ENCODE data around the gene DOC2B.
"Not testable (repeated sequence)": the region's sequence is repeated elsewhere in the genome, so short reads cannot be mapped to it uniquely, and the experiment has no call there.

The DOC2B gene

DNA sequence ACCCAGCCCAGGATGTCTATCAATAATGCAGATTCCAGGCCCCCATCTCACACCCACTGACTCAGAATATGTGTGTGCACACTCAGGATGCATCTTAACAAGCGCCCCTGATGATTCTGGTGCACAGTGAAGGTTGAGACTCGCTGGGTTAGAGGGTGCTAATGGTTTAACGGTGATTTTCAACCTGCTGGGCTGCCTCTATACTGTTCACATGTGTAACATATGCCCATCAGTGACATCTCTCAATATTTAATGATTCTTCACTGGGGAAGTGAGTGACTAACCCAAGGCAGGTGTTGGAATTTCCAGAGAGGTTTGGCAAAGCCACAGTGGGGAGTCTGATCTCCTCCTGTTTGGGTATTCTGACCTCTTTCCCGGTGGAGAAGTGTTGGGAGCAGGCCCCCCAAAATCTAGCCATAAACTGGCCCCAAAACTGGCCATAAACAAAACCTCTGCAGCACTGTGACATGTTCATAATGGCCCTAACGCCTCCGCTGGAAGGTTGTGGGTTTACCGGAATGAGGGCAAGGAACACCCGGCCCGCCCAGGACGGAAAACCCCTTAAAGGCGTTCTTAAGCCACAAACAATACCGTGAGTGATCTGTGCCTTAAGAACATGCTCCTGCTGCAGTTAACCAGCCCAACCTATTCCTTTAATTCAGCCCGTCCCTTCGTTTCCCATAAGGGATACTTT, 4.1 kb upstream of the DOC2B start:
- no peak for DNase-seq

DNA sequence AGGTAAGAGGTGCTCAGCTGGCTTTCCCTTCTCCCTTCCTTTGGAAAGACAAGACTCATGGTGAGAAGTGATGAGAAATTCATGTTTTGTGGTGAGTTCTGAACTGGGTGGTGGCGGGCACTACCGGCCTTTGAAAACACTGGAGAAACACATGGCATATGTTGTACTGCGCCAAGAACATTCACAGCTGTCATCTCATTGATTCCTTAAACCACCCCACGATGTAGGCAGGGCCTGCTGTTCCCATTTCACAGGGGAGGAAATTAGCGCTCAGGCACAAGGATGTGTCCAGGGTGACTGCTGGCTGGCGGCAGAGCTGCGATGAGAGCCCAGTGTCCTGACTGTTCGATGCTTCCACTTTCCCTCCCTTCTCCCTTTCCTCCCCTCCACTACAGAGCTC, 1.6 kb upstream of the DOC2B start:
- no peak for DNase-seq

DNA sequence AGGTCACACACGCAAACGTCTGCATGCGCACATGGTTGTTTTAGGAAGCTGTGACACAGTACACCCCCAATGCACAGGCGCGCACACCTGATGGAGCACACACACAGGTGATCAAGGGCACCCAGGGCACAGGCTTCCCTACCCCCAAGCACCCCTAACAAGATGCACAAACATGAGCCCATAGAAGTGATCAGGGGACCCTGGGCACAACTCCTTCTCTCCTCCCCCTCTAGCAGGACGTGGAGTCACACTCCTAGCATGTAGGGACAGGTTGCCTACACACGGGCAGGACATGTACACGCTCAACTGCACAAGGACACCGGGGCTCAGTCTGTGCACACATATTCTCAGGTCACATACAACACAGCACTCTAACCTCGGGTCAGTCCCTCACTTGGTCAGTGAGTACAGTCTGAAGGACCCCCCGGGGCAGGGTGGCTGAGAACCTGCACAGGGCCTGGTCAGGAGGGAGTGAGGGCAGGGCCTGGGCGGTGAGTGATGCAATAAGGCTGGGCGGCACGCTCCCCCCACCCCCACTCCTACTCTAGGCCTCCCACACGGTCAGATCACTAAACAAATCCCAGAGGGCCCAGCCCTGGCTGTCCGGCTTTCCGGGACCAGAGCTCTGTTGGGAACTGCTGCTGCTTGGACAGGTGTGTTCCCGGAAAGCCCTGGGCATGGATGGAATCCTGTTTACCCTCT, 751 bp upstream of the DOC2B start:
- no peak for DNase-seq

DNA sequence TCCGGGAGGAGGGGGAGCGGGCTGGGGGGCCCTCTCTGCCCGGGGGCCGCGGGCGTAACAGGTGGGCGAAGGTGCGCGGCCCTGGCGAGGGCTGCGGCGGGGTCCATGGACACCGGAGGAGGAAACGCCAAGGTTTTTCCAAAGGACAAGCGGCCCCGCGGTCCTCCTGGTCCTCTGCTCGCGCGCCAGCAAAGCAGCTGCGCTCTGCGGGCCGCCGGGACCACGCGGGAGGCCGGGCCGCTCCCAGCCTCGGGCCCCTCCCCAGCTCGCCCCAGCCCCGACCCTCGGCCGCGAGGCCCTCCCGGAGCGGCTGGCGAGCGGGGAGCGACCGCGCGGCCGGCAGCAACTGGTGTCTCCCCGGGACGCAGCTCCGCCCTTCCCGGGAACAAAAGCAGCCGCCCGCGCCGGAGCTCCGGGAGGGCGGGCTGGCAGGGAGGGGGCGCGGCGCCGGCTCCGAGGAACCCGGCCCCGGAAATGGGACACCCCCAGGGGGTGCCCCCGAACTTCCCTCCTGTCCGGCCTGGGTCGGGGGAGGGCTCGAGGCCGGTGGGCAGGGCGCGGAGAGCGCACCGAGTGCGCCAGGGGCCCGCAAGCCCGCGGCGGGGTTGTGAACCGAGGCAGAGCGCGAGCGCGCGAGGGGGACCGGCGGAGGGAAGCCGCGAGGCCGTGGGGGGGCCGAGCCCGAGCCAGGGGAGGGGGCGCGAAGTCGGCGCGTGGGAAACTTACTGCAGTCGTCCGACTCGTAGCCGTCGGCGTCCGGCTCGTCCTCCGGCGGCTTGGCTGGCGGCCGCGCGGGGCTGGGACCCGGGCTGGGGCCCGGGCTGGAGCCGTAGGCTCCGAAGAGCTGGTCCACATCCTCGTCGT, 837 bp downstream of the DOC2B start:
- no peak for DNase-seq

DNA sequence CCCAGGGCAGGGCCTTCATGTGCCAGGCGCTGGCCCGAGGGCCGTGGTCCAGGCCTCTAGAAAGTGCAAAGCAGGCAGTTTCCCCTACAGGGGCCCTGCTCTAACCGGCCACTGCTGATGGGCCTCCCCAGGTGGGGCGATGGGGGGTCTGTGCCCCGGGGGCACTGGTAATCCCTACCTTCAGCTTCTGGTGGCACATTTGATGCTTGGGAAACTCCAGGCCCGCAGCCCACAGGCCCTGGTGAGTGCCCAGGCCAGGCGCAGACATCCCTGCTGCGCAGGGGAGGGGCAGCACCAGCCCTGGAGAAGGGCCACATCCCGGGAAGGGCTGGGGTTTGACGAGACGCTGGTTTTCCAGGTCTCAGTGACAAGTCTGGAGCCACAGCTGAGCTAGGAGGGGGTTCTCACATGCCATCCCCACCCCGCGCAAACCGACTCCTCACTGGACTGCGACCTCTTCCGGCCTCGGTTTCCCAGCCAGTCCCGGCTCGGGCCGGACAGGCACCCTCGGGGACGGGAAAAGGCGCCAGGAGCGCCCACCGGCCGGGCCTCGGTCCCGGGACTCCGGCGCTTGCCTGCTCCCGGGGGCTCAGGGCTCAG, 1.6 kb downstream of the DOC2B start:
- no peak for DNase-seq

DNA sequence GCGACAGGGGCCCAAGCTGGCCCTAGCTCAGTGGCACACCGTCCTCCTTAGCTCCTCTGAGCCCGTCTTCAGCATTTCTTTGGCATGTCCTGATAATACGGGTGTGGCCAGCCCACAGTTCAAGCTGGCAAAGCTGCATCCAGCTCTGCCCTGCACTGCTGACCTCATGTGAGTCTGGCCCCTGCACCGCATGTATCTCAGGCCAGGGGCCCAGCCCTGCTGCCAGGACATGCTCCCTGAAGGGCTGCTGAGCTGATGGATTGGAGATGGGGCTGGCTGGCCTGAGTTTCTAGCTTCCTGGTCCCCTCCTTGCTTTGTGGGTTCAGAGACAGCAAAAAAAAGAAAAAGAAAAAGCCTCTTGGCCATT, 2.4 kb downstream of the DOC2B start:
- DNase-seq = no peak

DNA sequence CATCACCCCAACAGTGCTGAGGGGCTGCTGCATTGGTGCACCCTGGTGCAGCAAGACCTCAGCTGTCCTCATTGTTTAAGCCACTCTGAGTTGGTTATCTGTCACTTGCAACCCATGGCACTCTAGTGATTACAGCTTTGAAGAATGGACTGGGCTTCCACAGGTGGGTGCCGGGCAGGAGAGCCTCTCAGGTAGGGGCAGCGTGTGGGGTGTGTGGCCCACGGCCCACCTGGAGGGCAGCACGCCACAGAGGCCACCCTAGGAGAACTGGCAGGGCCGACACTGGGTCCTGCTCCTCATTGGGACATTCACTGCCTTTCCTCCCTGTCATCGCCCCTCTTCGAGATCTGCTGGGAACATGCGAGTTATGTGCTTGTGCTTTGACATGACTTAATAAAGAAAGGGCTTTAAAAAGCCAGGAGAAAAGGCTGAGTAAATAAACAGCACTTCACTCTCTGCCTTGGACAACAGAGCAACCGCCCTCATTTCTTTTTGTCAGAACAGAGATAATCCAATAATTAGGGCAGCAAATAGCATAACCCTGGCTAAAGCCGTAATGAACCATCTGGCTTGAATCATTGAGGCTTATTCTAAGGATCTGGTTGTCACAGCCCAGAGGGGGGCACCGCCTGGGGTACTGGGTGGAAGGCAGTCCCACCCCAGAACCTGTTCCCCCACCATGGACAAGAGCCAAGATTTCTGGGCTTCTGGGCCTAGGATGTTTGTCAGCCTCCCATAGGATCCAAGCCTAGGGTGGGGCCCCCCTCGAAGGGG, 3.0 kb downstream of the DOC2B start:
- DNase-seq = no peak

DNA sequence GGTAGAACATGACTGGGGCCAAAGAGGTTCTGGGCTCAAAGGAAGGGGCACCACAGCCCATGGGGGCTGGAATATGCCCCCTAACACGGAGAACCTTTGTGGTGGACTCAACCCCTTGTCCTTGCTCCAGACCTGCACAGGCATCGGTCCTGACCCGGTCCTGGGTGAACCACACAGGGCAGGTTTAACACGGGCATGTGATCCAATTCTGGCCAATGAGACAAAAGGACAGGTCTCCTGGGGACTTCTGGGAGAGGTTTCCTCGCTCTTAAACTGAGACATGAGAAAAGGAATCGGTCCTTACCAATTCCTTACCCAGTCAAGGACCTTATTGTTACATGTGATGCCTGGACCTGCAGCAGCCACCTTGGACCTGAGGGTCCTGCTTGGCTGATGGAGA, 3.7 kb downstream of the DOC2B start:
- DNase-seq = no peak

DNA sequence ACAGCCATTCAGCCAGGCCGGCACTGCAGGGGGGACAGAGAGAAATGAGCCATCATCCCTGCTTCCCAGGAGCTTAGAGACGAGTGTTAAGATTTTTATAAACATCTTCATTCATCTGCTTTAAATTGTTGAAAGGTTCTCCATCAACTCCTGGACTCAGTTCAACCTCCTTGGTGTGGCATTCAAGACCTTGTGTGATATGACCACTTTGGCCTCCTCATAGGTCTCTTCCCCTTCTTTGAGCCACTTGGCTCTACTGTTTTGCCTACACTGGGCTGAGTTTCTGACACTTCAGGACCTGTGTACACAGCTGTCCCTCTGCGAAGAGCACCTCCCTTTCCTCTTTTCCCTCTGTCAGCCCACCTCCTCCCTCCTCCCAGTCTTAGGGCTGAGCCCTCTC, 4.3 kb downstream of the DOC2B start:
- no peak for DNase-seq

DNA sequence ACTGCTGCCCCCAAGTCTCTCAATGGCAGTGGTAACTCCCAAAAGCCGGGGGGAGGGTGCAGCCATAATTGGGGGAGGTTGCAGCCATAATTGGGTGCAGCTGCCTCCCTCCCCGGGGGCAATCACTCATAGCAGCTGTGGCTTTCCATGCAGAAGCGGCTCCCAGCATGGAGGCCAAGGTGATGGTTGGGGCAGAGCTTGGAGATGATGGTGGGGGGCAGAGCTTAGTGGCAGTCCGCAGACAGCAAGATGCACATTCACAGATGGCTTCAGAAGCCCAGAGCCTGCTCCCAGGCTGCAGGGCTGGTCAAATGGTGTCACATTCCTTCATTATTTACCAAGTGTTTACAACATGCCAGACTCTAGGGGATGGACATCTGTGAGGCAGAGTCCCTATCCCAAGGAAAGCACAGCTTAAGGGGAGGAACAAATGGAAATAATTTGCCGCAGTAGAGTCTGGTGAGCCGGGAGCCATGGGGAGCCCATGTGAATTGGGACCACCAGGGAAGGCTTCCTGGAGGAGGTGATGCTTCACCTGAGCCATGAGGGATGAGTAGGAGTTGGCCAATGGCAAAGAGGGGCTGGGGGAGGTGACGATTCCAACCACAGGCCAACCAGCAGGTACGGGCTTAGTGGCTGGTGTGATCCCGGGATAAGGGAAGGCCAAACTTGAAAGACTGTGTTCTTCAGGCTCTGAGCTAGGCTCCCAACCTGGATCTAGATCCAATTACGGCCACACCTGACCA, 8.1 kb downstream of the DOC2B start:
- no peak for DNase-seq

DNA sequence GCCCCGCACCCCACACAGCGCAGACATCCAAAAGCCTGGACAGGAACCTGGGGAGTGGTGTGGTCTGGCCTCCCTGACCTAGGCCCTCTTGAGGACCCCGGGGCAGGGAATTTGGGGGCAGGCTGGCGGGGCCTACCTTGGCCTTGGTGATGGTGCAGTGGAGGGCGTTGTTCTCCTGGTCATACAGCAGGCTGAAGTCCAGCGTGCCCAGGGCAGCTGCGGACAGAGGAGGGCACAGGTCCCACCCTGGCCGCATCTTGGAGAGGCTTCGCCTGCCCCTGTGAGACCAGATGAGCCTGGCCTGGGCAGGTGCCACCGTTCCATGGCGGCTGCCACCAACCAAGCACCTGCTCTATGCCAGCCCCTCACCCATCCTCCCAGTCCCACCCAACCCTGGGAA, 9.0 kb downstream of the DOC2B start:
- no peak for DNase-seq

DNA sequence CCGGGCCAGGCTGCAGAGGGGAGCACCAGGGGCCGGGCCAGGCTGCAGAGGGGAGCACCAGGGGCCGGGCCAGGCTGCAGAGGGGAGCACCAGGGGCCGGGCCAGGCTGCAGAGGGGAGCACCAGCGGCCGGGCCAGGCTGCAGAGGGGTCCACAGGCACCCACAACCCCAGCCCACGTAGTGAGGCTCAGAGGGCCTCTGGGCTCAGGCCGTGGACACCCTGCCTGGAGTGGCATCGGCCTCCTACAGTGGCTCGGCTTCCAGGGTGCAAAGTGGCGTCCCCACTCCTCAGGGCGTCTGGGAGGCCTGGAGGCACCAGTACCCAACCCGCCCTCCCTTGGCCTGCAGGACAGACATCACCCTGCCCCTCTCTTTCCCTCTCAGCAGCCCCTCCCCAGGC, 9.6 kb downstream of the DOC2B start:
- DNase-seq = no peak

DNA sequence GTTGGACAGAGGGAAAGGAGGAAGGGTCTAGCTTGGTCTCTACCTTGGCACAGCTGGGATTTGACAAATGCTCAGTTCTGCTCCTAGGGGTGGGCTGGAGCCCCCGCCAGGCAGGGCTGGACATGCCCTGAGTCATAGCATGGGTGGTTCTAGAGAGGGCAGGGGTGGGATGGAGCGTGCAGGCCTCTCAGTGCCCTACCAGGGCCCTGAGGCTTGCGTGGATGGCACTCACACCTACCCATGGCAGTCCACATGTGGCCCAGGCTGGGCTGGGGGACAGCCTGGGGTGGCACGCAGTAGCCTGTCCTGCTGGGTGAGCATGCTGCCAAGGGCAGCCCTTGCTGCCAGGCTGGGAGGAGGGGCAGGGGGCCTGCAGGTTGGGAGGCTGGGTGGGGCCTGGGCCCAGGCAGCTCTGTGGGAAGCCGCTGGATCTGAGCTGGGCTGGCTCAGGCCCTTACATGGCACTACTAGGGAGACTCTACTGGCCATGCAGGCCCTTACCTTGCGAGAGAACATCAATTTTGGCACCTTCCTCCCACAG, 11.2 kb downstream of the DOC2B start:
- DNase-seq = no peak

DNA sequence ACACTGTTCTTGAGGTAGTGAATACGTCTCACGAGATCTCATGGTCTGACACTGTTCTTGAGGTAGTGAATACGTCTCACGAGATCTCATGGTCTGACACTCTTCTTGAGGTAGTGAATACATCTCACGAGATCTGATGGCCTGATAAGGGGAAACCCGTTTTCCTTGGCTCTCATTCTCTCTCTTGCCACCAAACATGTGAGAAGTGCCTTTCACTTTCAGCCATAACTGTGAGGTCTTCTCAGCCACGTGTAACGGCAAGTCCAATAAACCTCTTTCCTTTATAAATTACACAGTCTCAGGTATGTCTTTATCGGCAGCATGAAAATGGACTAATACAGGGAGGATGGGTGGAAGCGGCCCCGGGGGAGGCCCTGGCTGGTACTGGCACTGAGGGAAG, 12.8 kb downstream of the DOC2B start:
- DNase-seq = not testable (repeated sequence)

DNA sequence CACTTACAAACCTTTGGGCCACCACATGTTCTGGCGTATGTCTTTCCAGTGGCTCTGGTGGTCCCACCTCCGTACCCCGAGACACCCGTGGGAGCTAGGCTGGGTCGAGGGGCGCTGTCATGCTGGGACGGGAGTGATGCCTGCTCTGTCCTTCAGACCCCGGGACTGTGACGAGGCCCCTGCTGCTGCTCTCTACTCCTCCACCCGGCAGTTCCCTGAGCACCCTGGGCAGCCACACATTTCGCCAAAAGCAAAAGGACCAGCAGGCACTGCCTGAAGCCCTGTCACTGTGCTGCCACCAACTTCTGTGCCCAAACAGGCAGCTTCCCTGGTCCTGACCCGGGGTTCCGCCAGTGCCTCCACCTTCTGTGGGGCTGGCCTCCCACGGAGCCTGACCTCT, 15.5 kb downstream of the DOC2B start:
- DNase-seq = no peak

DNA sequence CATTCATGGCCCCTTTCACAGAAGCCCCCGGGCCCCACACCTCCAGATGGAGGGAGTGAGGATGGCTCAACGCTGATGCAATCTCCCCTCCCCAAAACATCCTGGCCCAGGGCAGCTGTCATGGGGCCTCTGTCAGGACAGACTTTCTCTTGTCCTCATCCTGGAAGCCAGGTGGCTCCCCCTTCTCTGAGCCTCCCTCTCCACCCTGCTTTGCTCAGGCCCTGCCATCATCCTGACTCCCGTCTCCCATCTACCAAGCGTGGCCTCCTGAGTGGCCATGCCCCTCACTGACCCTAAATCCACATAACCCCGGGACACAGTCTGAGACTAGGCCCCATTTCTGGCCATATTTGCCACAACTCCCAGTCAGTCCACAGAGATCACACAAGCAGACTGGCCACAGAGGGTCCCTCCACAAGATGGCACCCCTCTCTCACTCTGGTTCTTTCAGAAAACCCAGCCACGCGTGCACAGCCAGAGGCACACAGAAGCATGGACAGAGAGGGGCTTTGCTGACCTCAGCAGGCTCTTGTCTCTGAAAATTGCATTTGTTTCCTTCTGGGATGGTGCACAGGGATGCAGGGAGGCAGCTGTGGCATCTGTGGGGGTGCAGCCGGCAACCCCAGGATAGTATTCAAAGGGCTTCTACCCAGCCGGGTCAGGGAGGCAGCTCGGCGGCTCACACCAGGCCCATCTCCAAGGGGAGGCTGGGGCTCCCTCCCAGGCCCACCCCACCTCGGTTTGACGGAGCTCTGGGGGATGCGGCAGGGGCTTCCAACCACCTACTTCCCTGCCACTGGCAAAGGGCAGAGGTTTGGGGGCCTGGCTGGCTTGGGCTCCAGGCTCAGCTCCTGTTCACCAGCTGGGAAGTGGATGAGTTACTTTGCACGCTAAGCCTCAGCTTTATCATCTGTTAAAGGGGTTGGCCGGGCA, 16.9 kb downstream of the DOC2B start:
- no peak for DNase-seq

DNA sequence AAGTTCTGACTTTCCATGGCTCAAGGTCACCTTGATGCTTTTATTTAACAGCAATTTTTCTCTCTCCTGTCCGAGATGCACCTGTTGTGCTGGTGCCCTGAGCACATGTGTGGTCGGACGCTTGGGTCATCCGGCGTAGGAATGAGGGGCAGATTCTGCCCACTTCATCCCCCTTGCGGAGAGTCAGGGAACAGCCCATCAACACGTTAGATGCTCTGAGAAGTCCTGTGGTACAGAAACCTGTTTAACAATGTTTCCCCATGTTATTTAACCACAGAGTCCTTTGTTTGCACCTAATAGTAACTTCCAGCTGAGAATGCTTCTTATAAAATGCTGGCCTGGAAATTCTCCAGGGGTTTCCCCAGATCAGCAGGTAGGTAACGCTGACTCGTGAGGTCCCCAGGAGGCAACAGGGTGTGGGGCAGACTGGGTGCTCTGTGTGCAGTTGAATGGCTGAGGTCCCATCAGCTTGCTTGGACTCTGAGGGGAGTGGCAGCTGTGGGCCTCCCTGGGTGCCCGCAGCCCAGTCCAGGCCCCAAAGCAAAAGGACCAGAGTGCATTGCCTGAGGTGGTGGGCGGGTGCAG, 17.8 kb downstream of the DOC2B start:
- no peak for DNase-seq

DNA sequence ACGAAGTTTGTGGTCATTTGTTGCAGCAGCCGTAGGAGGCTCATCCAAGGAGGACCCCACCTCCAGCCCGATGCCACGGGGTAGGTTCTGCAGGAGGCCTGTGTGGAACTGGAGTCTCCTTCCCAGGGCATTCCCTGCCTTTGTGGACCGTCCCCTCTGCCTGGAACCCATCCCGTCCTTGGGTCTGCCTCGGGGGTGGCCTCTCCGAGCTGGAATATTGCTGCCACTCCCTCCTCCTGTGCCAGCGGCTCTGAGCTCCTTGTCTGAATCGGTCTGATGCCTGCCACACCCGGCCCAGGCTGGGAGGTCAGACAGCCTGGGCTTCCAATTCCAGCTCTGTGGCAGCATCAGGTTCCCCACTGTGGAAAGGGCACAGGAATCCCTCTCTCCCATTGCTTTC, 18.8 kb downstream of the DOC2B start:
- no peak for DNase-seq

DNA sequence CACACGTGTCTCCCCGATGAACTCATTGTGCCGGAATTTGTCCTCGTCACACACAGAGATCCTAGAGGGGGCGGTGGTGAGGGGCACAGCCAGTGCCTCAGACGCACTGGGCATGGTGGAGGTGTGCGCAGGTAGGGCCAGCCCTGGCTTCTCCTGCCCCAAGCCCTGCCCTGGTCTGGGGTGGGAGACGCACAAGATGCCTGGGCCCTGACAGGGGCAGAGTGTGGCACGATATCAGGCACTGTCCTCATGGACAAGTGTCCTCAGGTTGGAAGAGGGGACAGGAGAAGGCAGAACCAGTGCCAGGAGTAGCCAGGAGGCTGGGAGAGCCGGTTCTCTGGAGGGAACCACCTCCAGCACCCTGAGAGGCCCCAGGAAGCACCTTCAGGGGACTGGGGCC, 20.0 kb downstream of the DOC2B start:
- DNase-seq = no peak

DNA sequence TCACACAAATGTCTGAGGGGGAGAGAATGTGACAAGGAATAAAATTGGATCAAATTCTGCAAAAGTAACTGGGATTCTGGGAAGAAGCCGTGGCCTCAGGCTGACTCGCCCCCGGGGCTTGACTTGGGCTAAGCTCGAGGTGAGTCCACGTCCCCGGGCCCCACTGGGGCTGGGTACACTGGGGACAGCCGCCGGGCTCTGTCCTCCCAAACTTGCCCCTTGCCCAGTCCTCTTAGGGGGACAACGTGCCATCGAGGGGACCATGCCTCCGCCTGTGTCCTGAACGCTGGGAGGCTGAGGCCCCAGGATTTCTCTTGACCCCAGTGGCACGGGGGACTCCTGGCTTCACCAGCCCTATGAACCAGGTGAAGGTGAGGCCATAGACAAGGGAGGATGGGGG, 21.1 kb downstream of the DOC2B start:
- DNase-seq = no peak

Measured in NCI-H526 treated with DMSO at 0.1 percent for 48 hours (cell line).